Body of pancreas (tissue), 4 donors: ENCODE measurements around the gene RAMP1.

Source experiments
- CTCF ChIP-seq, 7 experiments: fragments of 450-650 bp in 4 of 7; fragments of 200-600 bp in 3 of 7; sonication (generic) in 3 of 7; IDR thresholded peaks; one replicate each; pipeline ENCODE4 v1.5.1; 2016 to 2019; ENCODE audit warnings: antibody characterized with exemption in 7 of 7
- POLR2A ChIP-seq, 3 donors: fragments of 450-650 bp; IDR thresholded peaks; one replicate each; pipeline ENCODE4 v1.6.1; 2016; ENCODE audit warnings: antibody characterized with exemption in 3 of 3, mild to moderate bottlenecking in 2 of 3

DNA sequence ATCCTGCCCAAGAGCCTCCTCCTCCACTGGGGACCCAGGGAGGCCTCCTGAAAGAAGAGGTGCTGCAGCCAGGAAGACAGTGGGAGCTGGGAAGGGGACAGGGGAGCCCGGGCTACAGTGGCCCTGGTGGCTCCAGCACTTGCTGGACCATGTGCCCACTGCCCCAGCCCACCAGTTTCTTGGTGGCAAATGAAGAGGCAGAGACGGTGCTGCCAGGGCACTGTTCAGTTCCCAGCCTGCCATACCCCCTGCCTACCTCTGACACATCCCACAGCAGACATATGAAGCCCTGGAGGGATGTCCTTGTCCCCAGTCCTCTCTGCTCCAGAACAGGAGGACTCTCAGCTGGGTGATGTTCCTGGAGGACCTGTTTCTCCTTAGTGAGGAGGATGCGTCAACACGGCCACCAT lies 3.7 kb downstream of the RAMP1 start:
- TF ChIP-seq CTCF (IDR thresholded peaks at IDR 0.05) (no peak), POLR2A (IDR thresholded peaks at IDR 0.05) (no peak)
